Adipocyte (in vitro differentiated cells): Measurements from ENCODE around the gene KIR2DL4.
"Not testable (repeated sequence)": the region's sequence is repeated elsewhere in the genome, so short reads cannot be mapped to it uniquely, and the experiment has no call there.

Experiments used
- DNase-seq: peaks from one replicate; pipeline ENCODE4 v3.0.0-alpha.2; 2015; ENCODE audit warnings: low read depth
- H3K27me3 ChIP-seq: replicated peaks from 2 replicates; pipeline ENCODE4 v1.7.0; 2013; ENCODE audit warnings: mild to moderate bottlenecking, low read length, moderate library complexity; ENCODE audit not compliant: control insufficient read depth, insufficient read depth
- H3K36me3 ChIP-seq: 2 replicates; pipeline ENCODE4 v1.7.0; 2013; ENCODE audit warnings: low read length, mild to moderate bottlenecking, moderate library complexity; ENCODE audit not compliant: control insufficient read depth, insufficient read depth, severe bottlenecking
- H3K4me1 ChIP-seq: 2 replicates; pipeline ENCODE4 v1.7.0; 2013; ENCODE audit warnings: mild to moderate bottlenecking, low read length, moderate library complexity; ENCODE audit not compliant: control insufficient read depth, insufficient read depth
- H3K4me3 ChIP-seq: 2 replicates; pipeline ENCODE4 v1.7.0; 2013; ENCODE audit warnings: mild to moderate bottlenecking, low read length, moderate library complexity
- H3K9ac ChIP-seq: 2 replicates; pipeline ENCODE4 v1.7.0; 2013; ENCODE audit warnings: mild to moderate bottlenecking, low read length, moderate library complexity
- H3K9me3 ChIP-seq: 2 replicates; pipeline ENCODE4 v1.7.0; 2013; ENCODE audit warnings: mild to moderate bottlenecking, low read length, moderate library complexity; ENCODE audit not compliant: control insufficient read depth

Gene KIR2DL4

GRCh38 chr19:54803410-54803809 lies at the start of gene KIR2DL4:
KIR2DL4 (plus strand) TSS chr19:54803610; CDS start chr19:54803652, 42 bp downstream.
- Histone ChIP-seq H3K9ac (no peak within 1 kb of the TSS), H3K4me1 (no peaks in the 10 kb centered on the region), H3K27me3 (no peaks in the 10 kb centered on the region), H3K4me3 (no peak within 1 kb of the TSS), H3K9me3 (peaks cover 5% of the 10 kb centered on the region), H3K36me3 (no peaks in the 10 kb centered on the region)
- no peak for DNase-seq

DNA sequence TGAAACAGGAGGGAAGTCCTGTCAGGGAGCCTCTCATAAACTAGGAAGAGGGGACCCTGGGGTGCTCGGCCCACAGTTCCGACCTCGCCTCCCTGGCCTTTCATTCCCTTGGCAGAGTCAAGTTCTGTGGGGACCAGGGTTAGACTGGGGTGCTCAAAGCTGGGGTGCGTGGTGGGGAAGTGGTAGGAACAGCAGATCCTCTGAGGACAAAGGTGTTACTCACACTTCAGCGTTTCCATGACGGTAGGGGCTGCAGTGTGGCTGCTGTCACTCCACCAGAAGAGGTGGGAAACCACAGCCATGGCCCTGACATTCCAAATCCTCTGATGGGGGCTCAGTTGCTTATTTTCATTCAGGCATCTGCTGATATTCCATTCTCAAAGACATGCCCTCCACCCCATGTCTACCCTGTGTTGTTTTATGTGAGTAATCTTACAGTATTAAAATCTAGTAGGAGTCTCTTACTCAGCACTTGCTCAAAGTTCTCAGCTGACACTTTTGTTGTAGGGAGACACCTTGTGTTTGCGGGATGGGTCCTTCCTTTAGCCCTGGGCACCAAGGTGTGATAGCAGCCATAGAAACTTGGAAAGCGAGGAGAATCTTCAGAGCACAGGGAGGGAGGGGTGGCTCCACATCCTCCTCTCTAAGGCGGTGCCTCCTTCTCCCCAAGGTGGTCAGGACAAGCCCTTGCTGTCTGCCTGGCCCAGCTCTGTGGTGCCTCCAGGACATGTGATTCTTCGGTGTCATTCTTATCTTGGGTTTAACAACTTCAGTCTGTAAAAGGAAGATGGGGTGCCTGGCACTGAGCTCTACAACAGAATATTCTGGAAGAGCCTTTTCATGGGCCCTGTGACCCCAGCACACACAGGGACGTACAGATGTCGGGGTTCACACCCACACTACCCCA lies 47.0 kb upstream of the KIR2DL4 start:
- H3K27me3 ChIP-seq, H3K36me3 ChIP-seq, H3K4me3 ChIP-seq, DNase-seq, H3K4me1 ChIP-seq, H3K9me3 ChIP-seq, H3K9ac ChIP-seq: not testable (repeated sequence)

DNA sequence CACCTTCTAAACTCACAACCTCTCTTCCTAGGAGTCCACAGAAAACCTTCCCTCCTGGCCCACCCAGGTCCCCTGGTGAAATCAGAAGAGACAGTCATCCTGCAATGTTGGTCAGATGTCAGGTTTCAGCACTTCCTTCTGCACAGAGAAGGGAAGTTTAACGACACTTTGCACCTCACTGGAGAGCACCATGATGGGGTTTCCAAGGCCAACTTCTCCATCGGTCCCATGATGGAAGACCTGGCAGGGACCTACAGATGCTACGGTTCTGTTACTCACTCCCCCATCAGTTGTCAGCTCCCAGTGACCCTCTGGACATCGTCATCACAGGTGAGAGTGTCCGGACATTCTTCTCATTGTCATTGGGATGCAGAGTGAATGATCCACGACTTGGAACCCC lies 44.8 kb upstream of the KIR2DL4 start:
- H3K4me1 ChIP-seq, H3K27me3 ChIP-seq, H3K9me3 ChIP-seq, H3K9ac ChIP-seq, DNase-seq, H3K36me3 ChIP-seq, H3K4me3 ChIP-seq: not testable (repeated sequence)

DNA sequence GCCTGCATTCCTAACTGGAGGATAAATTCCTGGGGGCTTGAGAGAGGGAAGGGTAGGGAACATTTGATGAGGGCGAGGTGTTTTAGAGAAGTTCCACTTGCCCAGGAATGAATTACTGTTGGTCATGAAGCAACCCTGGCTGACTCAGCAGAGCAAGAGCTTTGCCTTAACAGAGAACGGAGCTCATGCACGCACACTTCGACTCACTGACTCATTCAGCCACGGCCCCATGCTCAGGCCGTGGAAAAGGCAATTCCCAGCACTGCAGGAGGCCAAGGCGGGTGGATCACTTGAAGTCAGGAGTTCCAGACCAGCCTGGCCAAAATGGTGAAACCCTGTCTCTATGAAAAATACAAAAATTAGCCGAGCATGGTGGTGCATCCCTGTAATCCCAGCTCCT lies 39.2 kb upstream of the KIR2DL4 start:
- not testable (repeated sequence) for H3K9ac ChIP-seq, H3K4me3 ChIP-seq, DNase-seq, H3K4me1 ChIP-seq, H3K27me3 ChIP-seq, H3K9me3 ChIP-seq, H3K36me3 ChIP-seq

DNA sequence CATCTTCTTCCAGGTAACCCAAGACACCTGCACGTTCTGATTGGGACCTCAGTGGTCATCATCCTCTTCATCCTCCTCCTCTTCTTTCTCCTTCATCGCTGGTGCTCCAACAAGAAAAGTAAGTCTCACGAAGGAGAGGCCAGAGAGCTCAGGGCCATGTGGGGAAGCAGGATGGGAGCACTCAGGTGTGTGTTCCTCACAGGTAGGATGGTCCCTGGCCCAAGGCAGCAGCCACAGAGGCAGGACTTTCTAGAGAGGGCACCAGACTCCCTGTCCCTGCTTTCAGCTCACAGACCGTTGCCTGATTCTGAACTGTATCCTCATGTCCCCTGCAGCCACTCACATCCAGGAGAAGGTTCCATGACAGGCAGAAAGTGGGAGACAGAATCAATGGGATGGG lies 36.9 kb upstream of the KIR2DL4 start:
- H3K36me3 ChIP-seq, DNase-seq, H3K27me3 ChIP-seq, H3K9me3 ChIP-seq, H3K9ac ChIP-seq, H3K4me3 ChIP-seq, H3K4me1 ChIP-seq: not testable (repeated sequence)

GRCh38 chr19:54769646-54770045 lies 33.8 kb upstream of the KIR2DL4 start, which contains the start of gene KIR2DL1:
KIR2DL1 (plus strand) TSS chr19:54769793; CDS start chr19:54769851, 58 bp downstream.
- H3K4me1 ChIP-seq, DNase-seq, H3K9me3 ChIP-seq, H3K4me3 ChIP-seq, H3K36me3 ChIP-seq, H3K9ac ChIP-seq, H3K27me3 ChIP-seq: not testable (repeated sequence)

GRCh38 chr19:54770511-54770910 lies 32.9 kb upstream of the KIR2DL4 start:
- H3K27me3 ChIP-seq, H3K9ac ChIP-seq, H3K4me1 ChIP-seq, H3K4me3 ChIP-seq, H3K9me3 ChIP-seq, H3K36me3 ChIP-seq, DNase-seq: not testable (repeated sequence)

- not testable (repeated sequence) for DNase-seq, H3K4me1 ChIP-seq, H3K9ac ChIP-seq, H3K36me3 ChIP-seq, H3K27me3 ChIP-seq, H3K9me3 ChIP-seq, H3K4me3 ChIP-seq
Observed at GRCh38 chr19:54771018-54771960, 32.1 kb upstream of the KIR2DL4 start.

GRCh38 chr19:54772666-54773065 lies 30.7 kb upstream of the KIR2DL4 start:
- H3K36me3 ChIP-seq, H3K4me1 ChIP-seq, DNase-seq, H3K27me3 ChIP-seq, H3K9ac ChIP-seq, H3K4me3 ChIP-seq, H3K9me3 ChIP-seq: not testable (repeated sequence)

- H3K27me3 ChIP-seq, H3K9me3 ChIP-seq, H3K36me3 ChIP-seq, H3K9ac ChIP-seq, H3K4me1 ChIP-seq, H3K4me3 ChIP-seq, DNase-seq: not testable (repeated sequence)
Observed at GRCh38 chr19:54775095-54775815, 28.2 kb upstream of the KIR2DL4 start.

GRCh38 chr19:54775830-54776229 lies 27.6 kb upstream of the KIR2DL4 start:
- H3K4me3 ChIP-seq, H3K27me3 ChIP-seq, H3K4me1 ChIP-seq, H3K36me3 ChIP-seq, H3K9ac ChIP-seq, DNase-seq, H3K9me3 ChIP-seq: not testable (repeated sequence)
